SK-N-SH treated with all-trans-retinoic acid at 6 μM for 48 hours (cell line): ENCODE data around the gene UGGT1.
A peak's percentile ranks its signal among the peaks of the same experiment; 100 is the strongest.

Experiments used
- ATAC-seq: fragments of 200-7000 bp; cut with Tn5 transposase; 3 replicates; pipeline ENCODE4 v1.9.1; 2020; ENCODE audit warnings: mild to moderate bottlenecking, moderate library complexity
- ARNTL ChIP-seq: fragments of 450-650 bp; formaldehyde crosslinking; IDR thresholded peaks from 2 replicates; pipeline ENCODE4 v1.5.0; 2020; ENCODE audit warnings: low read depth, mild to moderate bottlenecking, moderate library complexity, borderline replicate concordance
- BACH2 ChIP-seq: fragments of 250-450 bp; sonication (Bioruptor Pico); IDR thresholded peaks from 2 replicates; pipeline ENCODE4 v1.9.0; 2021; ENCODE audit warnings: mild to moderate bottlenecking, borderline replicate concordance
- CSDC2 ChIP-seq: fragments of 250-450 bp; sonication (Bioruptor Pico); IDR thresholded peaks from 2 replicates; pipeline ENCODE4 v1.5.0; 2020; ENCODE audit warnings: mild to moderate bottlenecking, moderate library complexity
- CSRNP3 ChIP-seq: fragments of 250-450 bp; sonication (Bioruptor Pico); IDR thresholded peaks from 2 replicates; pipeline ENCODE4 v1.5.1; 2021; ENCODE audit warnings: mild to moderate bottlenecking, moderate library complexity
- ESRRG ChIP-seq: fragments of 250-450 bp; sonication (Bioruptor Pico); IDR thresholded peaks from 2 replicates; pipeline ENCODE4 v1.6.1; 2021; ENCODE audit warnings: mild to moderate bottlenecking
- GLIS3 ChIP-seq: fragments of 250-450 bp; sonication (Bioruptor Pico); IDR thresholded peaks from 2 replicates; pipeline ENCODE4 v1.5.0; 2020; ENCODE audit warnings: mild to moderate bottlenecking, moderate library complexity
- ISL1 ChIP-seq: fragments of 250-450 bp; sonication (Bioruptor Pico); IDR thresholded peaks from 2 replicates; pipeline ENCODE4 v2.1.2; 2022; ENCODE audit warnings: mild to moderate bottlenecking, moderate library complexity
- OSR1 ChIP-seq: fragments of 250-450 bp; sonication (Bioruptor Pico); IDR thresholded peaks from 2 replicates; pipeline ENCODE4 v1.8.0; 2022; ENCODE audit warnings: moderate library complexity, mild to moderate bottlenecking, inconsistent platforms
- PPARA ChIP-seq: fragments of 250-450 bp; sonication (Bioruptor Pico); IDR thresholded peaks from 2 replicates; pipeline ENCODE4 v1.5.0; 2020; ENCODE audit warnings: mild to moderate bottlenecking, borderline replicate concordance
- SNAI2 ChIP-seq: fragments of 250-450 bp; sonication (Bioruptor Pico); IDR thresholded peaks from 2 replicates; pipeline ENCODE4 v1.5.0; 2020; ENCODE audit warnings: mild to moderate bottlenecking, moderate library complexity
- TSHZ2 ChIP-seq: fragments of 250-450 bp; sonication (Bioruptor Pico); IDR thresholded peaks from 2 replicates; pipeline ENCODE4 v1.5.0; 2020; ENCODE audit warnings: mild to moderate bottlenecking, moderate library complexity
- ZC3H10 ChIP-seq: fragments of 250-450 bp; sonication (Bioruptor Pico); IDR thresholded peaks from 2 replicates; pipeline ENCODE4 v1.5.1; 2021; ENCODE audit warnings: mild to moderate bottlenecking, moderate library complexity
- ZFP3 ChIP-seq: fragments of 250-450 bp; sonication (Bioruptor Pico); IDR thresholded peaks from 2 replicates; pipeline ENCODE4 v1.5.0; 2020; ENCODE audit warnings: mild to moderate bottlenecking, moderate library complexity
- ZFP30 ChIP-seq: fragments of 450-650 bp; formaldehyde crosslinking; IDR thresholded peaks from 2 replicates; pipeline ENCODE4 v1.5.0; 2022; ENCODE audit warnings: mild to moderate bottlenecking, moderate library complexity
- ZNF565 ChIP-seq: fragments of 450-650 bp; formaldehyde crosslinking; conservative IDR thresholded peaks from 2 replicates; pipeline ENCODE4 v1.5.0; 2020; ENCODE audit warnings: low read depth, mild to moderate bottlenecking, moderate library complexity
- ZNF70 ChIP-seq: fragments of 450-650 bp; formaldehyde crosslinking; IDR thresholded peaks from 2 replicates; pipeline ENCODE4 v1.5.0; 2020; ENCODE audit warnings: mild to moderate bottlenecking, moderate library complexity
- ZNF8 ChIP-seq: fragments of 450-650 bp; formaldehyde crosslinking; IDR thresholded peaks from 2 replicates; pipeline ENCODE4 v1.5.0; 2020; ENCODE audit warnings: mild to moderate bottlenecking, moderate library complexity
- TF ChIP-seq, protein P1 (sequence below): fragments of 250-450 bp; sonication (Bioruptor Pico); IDR thresholded peaks from 2 replicates; pipeline ENCODE4 v1.8.0; 2020; ENCODE audit warnings: mild to moderate bottlenecking, moderate library complexity, borderline replicate concordance
- TF ChIP-seq, protein P2 (sequence below): fragments of 250-450 bp; sonication (Bioruptor Pico); IDR thresholded peaks from 2 replicates; pipeline ENCODE4 v1.8.0; 2021; ENCODE audit warnings: low read depth, mild to moderate bottlenecking, moderate library complexity, borderline replicate concordance
- TF ChIP-seq, protein P3 (sequence below): fragments of 250-450 bp; sonication (Bioruptor Pico); IDR thresholded peaks from 2 replicates; pipeline ENCODE4 v1.5.1; 2020; ENCODE audit warnings: low read depth, mild to moderate bottlenecking, moderate library complexity

The UGGT1 gene

GRCh38 chr2:128227862-128228261 lies 136.9 kb downstream of the UGGT1 start:
- TF ChIP-seq ESRRG (no peak), SNAI2 (CRISPR knock-in tag) (no peak), BACH2 (no peak), ZFP3 (no peak), ZNF565 (CRISPR knock-in tag) (no peak), ZC3H10 (no peak)
- TF ChIP-seq, protein P1, sequence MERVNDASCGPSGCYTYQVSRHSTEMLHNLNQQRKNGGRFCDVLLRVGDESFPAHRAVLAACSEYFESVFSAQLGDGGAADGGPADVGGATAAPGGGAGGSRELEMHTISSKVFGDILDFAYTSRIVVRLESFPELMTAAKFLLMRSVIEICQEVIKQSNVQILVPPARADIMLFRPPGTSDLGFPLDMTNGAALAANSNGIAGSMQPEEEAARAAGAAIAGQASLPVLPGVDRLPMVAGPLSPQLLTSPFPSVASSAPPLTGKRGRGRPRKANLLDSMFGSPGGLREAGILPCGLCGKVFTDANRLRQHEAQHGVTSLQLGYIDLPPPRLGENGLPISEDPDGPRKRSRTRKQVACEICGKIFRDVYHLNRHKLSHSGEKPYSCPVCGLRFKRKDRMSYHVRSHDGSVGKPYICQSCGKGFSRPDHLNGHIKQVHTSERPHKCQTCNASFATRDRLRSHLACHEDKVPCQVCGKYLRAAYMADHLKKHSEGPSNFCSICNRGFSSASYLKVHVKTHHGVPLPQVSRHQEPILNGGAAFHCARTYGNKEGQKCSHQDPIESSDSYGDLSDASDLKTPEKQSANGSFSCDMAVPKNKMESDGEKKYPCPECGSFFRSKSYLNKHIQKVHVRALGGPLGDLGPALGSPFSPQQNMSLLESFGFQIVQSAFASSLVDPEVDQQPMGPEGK (CRISPR knock-in tag) = no peak
- no peak for ATAC-seq

DNA sequence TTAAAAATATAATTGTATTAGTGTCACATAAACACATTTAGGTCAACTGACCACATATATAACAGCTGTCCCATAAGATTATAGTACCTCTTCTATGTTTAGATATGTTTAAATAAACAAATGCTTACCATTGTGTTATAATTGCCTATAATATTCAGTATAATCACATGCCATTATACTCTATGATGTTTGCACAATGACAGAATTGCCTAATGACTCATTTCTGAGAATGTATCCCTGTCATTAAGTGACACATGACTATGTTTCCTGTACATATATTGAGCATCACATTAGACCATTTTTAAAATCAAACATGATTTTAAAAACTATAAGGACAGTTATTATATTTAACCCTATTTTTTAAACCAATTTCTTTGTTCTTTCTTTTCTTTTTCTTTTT lies 137.9 kb downstream of the UGGT1 start:
- no peak for TF ChIP-seq ZFP30 (CRISPR knock-in tag)
- TF ChIP-seq, protein P2, sequence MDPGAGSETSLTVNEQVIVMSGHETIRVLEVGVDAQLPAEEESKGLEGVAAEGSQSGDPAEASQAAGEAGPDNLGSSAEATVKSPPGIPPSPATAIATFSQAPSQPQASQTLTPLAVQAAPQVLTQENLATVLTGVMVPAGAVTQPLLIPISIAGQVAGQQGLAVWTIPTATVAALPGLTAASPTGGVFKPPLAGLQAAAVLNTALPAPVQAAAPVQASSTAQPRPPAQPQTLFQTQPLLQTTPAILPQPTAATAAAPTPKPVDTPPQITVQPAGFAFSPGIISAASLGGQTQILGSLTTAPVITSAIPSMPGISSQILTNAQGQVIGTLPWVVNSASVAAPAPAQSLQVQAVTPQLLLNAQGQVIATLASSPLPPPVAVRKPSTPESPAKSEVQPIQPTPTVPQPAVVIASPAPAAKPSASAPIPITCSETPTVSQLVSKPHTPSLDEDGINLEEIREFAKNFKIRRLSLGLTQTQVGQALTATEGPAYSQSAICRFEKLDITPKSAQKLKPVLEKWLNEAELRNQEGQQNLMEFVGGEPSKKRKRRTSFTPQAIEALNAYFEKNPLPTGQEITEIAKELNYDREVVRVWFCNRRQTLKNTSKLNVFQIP (CRISPR knock-in tag) = no peak
- TF ChIP-seq ISL1 = no peak
- TF ChIP-seq GLIS3 (CRISPR knock-in tag) = no peak
- no peak for TF ChIP-seq ZC3H10
- no peak for TF ChIP-seq PPARA (CRISPR knock-in tag)
- no peak for TF ChIP-seq CSRNP3
- TF ChIP-seq, all 23 proteins: peak for 0
- ATAC-seq = no peak

GRCh38 chr2:128232965-128233789 lies 142.2 kb downstream of the UGGT1 start:
- ATAC-seq = peak; percentile 95
- TF ChIP-seq SNAI2 (CRISPR knock-in tag) (no peak), OSR1 (CRISPR knock-in tag) (no peak), ISL1 (no peak), GLIS3 (CRISPR knock-in tag) (no peak), ZNF8 (no peak), ZNF70 (CRISPR knock-in tag) (no peak), PPARA (CRISPR knock-in tag) (no peak), CSDC2 (no peak), TSHZ2 (no peak), ZNF565 (CRISPR knock-in tag) (no peak), ZC3H10 (no peak), ARNTL (no peak)
- TF ChIP-seq, protein P3, sequence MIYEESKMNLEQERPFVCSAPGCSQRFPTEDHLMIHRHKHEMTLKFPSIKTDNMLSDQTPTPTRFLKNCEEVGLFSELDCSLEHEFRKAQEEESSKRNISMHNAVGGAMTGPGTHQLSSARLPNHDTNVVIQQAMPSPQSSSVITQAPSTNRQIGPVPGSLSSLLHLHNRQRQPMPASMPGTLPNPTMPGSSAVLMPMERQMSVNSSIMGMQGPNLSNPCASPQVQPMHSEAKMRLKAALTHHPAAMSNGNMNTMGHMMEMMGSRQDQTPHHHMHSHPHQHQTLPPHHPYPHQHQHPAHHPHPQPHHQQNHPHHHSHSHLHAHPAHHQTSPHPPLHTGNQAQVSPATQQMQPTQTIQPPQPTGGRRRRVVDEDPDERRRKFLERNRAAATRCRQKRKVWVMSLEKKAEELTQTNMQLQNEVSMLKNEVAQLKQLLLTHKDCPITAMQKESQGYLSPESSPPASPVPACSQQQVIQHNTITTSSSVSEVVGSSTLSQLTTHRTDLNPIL (CRISPR knock-in tag) = no peak
